AG09309 (cell line): Measurements from ENCODE around the gene KRT9.
"Not testable (repeated sequence)": the region's sequence is repeated elsewhere in the genome, so short reads cannot be mapped to it uniquely, and the experiment has no call there.

Experiments used
- DNase-seq: peaks from one replicate; pipeline ENCODE4 v3.0.0-alpha.2; 2010; ENCODE audit warnings: low read depth
- H3K4me3 ChIP-seq: 2 replicates; pipeline ENCODE4 v1.5.1; 2011; ENCODE audit warnings: mild to moderate bottlenecking, low read depth, low read length, moderate library complexity; ENCODE audit not compliant: control insufficient read depth
- TF ChIP-seq, protein P1 (sequence below): IDR thresholded peaks from 2 replicates; pipeline ENCODE4 v1.5.1; 2011; ENCODE audit warnings: mild to moderate bottlenecking, low read depth, low read length, inconsistent platforms; ENCODE audit not compliant: insufficient read depth, control insufficient read depth; ENCODE audit errors: missing control alignments

The KRT9 gene

DNA sequence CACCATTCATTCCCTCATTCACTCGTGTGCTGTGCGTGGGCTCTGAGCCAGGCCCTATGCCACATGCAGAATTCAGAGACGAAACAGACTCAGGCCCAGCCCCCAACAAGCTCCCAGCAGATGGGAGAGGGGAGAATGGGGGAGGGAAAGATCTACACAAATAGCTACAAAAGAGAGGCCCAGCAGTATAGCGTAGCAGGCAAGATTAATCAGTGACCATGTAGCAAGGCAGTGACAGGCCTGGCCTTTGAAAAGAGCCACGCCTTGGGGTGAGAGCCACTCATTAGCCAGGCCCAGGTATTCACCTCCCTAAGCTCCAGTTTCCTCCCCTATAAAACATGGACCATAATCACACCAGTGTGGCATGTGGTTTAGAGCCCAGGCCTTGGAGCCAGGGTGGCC is 27.4 kb downstream of the KRT9 start:
- TF ChIP-seq, protein P1, sequence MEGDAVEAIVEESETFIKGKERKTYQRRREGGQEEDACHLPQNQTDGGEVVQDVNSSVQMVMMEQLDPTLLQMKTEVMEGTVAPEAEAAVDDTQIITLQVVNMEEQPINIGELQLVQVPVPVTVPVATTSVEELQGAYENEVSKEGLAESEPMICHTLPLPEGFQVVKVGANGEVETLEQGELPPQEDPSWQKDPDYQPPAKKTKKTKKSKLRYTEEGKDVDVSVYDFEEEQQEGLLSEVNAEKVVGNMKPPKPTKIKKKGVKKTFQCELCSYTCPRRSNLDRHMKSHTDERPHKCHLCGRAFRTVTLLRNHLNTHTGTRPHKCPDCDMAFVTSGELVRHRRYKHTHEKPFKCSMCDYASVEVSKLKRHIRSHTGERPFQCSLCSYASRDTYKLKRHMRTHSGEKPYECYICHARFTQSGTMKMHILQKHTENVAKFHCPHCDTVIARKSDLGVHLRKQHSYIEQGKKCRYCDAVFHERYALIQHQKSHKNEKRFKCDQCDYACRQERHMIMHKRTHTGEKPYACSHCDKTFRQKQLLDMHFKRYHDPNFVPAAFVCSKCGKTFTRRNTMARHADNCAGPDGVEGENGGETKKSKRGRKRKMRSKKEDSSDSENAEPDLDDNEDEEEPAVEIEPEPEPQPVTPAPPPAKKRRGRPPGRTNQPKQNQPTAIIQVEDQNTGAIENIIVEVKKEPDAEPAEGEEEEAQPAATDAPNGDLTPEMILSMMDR, result no peak
- no peak overlapping the region for H3K4me3 ChIP-seq
- DNase-seq, result no peak

DNA sequence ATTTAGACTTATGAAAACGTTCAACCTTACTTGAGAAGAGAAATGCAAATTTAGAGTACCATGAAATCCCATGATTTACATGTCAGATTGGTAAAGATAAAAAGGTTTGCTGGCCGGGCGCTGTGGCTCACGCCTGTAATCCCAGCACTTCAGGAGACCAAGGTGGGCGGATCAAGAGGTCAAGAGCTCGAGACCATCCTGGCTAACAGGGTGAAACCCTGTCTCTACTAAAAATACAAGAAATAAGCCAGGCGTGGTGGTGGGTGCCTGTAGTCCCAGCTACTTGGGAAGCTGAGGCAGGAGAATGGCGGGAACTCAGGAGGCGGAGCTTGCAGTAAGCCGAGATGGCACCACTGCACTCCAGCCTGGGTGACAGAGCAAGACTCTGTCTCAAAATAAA is 29.1 kb downstream of the KRT9 start:
- DNase-seq, H3K4me3 ChIP-seq: not testable (repeated sequence)

GRCh38 chr17:41542357-41542756 is 29.5 kb downstream of the KRT9 start:
- no peak overlapping the region for H3K4me3 ChIP-seq
- no peak for DNase-seq
- TF ChIP-seq, protein P1, result no peak

DNA sequence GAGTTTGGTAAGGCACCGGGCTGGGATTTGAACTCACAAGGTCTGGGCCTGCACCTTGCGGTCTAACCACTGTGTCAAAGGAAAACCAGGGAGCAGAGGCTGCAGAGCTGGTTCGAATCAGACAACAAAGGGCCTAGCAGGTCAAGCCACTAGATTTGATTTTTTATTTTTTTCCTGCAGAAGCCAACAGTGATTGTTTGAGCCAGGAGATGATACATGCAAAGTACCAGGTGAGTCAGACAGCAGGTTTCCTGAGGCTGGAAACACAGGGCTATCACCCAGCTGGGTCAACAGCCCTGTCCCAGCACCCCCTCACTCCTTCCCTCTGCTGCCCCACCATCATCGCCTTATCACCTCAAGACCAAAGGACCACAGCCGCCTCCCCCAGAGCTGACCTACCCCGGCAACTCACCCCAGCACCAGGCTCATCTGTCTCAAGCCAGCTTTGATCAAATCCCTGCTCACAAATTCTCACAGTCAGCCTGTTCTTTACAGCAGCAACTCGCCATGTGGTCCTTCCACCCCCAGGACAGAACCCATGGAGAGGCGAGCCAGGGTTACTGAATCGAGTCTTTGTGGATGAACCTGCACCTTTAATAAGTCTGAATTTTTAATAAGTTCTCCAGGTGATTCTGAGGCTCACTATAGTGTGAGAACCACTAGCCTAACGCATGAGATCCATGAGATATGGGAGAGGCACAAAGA is 30.8 kb downstream of the KRT9 start:
- TF ChIP-seq, protein P1, result no peak
- no peak for DNase-seq
- H3K4me3 ChIP-seq, result no peak overlapping the region

DNA sequence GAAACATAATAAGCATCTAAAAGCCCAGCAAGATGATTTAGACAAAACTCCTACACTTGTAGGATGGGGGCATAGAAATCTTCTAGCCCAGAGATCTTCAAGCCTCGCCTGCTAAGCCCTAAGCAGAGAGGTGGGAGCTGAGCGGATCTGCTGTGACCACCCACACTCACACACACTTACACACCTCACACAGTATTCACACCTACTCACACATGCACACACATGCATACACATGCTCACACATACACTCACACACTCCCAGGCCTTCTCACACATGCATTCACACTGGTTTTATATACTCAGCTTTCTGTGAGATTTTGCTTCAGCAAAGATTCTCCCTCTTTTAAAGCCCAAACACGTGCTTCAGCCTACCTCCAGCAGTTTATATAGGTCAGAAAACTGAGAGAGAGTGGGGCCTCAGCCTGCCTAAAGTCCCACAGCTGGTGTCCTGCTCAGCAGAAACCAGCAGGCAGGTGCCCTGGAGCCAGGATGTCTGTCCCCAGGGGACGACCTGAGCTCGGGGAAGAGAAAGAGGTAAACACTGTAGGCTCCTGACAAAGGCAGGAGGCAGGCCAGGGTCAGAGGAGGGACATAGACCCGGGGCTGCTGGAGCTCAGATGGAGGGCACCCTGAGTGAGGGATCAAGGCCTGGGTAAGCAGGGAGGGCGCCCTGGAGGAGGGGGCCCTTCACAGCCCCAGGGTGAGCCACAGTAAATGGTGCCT is 31.7 kb downstream of the KRT9 start:
- no peak overlapping the region for H3K4me3 ChIP-seq

GRCh38 chr17:41539071-41539492 is 32.8 kb downstream of the KRT9 start:
- DNase-seq, result no peak
- TF ChIP-seq, protein P1, result no peak
- no peak overlapping the region for H3K4me3 ChIP-seq

More for the DNA sequence above, 31.7 kb downstream of the KRT9 start:
- no peak for DNase-seq
- TF ChIP-seq, protein P1, result no peak

DNA sequence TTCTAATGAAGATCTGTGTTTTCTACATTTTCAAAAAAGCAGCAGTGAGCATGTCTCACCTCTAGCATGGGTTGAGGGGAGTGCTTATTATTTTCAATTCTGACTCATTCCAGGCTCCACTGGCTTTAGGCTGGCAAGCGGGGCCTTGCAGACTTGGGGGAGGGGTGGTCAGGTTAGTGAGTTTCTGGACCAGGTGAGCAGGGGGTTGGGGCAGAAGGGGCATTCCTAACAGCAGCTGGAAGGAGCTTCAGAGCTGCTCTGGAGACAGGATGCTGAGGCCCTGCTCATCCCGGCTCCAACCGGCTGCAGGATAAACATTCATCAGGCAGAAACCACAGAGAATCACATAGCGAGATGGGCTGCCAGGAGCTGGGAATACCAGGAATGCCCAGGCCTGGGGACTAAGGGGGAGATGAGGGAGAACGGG is 33.3 kb downstream of the KRT9 start:
- DNase-seq, result no peak
- H3K4me3 ChIP-seq, result no peak overlapping the region
- TF ChIP-seq, protein P1, result no peak
